Cardiac fibroblast (primary cell): ENCODE data around the gene SH3RF3.

ENCODE experiments used
- DNase-seq, 2 donors: peaks; one replicate each; pipeline versions ENCODE4 v3.0.0 to v3.0.0-alpha.2; 2010; ENCODE audit warnings: low read depth in 2 of 2
- H3K4me3 ChIP-seq, 2 donors: replicated peaks in 1 of 2; 1 replicate in 1 of 2; 2 replicates in 1 of 2; pipeline ENCODE4 v1.5.1; 2011; ENCODE audit warnings: low read depth in 2 of 2, low read length in 2 of 2, mild to moderate bottlenecking in 2 of 2, moderate library complexity in 1 of 2
- TF ChIP-seq, protein P1 (sequence below): IDR thresholded peaks from one replicate; pipeline ENCODE4 v1.5.1; 2011; ENCODE audit warnings: low read depth, mild to moderate bottlenecking, low read length, inconsistent platforms

Gene SH3RF3

DNA sequence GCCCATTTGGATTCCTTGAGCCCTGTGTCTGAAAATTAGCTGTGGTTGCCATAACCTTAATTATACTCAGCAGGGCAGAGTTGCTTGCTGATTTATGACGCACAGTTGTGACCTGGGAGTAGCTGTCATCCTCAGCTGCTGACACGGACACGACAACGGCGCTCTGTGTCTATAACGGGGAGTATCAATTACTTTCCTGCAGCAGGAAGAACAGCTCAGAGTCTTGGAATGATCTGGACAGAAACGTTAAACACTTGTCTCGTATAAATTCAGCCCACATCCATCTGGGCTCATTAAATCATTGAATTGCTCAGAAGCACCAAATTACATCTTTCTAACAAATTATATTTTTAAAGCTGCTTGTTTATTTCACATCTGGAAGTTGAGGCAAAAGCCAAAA is 368.5 kb downstream of the SH3RF3 start:
- peak; percentile 21 to 39 for DNase-seq
- no peak overlapping the region for H3K4me3 ChIP-seq
- TF ChIP-seq, protein P1, sequence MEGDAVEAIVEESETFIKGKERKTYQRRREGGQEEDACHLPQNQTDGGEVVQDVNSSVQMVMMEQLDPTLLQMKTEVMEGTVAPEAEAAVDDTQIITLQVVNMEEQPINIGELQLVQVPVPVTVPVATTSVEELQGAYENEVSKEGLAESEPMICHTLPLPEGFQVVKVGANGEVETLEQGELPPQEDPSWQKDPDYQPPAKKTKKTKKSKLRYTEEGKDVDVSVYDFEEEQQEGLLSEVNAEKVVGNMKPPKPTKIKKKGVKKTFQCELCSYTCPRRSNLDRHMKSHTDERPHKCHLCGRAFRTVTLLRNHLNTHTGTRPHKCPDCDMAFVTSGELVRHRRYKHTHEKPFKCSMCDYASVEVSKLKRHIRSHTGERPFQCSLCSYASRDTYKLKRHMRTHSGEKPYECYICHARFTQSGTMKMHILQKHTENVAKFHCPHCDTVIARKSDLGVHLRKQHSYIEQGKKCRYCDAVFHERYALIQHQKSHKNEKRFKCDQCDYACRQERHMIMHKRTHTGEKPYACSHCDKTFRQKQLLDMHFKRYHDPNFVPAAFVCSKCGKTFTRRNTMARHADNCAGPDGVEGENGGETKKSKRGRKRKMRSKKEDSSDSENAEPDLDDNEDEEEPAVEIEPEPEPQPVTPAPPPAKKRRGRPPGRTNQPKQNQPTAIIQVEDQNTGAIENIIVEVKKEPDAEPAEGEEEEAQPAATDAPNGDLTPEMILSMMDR = no peak

DNA sequence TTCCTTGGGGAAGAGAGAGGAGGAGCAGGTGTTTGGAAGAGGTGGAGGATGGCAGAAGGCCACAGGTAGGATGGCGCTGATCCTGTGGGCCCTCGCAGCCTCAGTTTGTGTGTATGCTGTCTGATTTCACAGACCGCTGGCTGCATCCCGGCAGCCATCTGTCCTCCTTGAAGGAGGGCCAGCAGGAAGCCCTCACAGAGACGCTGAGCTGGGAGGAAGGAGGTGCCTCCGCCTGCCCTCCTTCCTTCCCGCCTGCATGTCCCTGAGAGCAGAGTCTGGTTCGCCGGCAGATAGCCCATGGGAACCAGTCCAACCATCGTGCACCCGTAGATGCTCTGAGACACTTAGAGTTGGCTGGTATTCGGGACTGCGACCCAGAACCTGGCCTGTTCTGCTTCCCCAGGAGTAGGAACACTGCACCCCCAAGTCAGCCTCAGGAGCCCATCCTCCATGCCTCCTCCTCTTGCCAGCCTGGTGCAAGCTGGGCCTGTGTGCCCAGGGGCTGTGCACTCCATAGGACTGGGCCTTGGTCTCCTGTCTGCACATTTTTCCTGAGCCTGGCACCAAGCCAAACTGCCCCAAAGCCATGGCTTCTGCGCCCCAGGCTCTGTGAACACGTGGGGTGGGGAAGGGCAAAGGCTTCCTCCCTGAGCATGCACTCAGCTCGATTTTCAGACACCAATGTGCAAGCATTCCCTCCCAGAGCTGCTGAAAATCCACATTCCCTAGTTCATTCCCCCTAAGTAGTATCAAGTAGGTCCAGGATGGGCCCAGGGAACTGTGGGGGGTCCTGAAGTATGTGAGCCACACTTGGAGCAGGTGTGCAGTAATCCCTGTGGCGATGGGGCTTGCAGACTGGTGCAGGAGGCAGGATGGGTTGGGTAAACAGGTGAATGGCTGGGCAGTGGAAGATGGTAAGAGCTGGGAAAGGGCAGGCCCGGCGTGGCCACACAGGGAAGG is 369.2 kb downstream of the SH3RF3 start:
- H3K4me3 ChIP-seq = no peak overlapping the region
- peak in 1 of 2 donors; percentile 16 for DNase-seq
- TF ChIP-seq, protein P1 = no peak

DNA sequence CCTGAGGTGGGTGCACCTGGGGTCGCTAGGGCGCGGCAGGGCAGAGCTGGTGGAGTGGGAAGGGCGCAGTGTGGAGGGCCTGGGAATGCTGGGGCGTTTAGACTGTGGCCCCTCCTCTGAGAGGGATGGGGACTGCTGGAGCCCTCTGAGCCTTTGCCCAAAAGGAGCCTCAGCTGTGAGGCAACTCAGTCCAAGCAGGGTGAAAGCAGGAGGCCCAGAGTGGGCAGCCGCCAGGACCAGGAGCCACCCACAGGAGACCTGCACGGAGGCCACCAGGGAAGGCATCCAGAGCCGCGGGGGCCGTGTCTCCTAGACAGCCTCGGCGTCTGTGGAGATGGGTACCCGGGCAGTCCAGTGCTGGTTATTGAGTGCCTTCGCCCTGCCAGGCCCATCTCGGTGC is 369.9 kb downstream of the SH3RF3 start:
- no peak for DNase-seq
- TF ChIP-seq, protein P1 = no peak

DNA sequence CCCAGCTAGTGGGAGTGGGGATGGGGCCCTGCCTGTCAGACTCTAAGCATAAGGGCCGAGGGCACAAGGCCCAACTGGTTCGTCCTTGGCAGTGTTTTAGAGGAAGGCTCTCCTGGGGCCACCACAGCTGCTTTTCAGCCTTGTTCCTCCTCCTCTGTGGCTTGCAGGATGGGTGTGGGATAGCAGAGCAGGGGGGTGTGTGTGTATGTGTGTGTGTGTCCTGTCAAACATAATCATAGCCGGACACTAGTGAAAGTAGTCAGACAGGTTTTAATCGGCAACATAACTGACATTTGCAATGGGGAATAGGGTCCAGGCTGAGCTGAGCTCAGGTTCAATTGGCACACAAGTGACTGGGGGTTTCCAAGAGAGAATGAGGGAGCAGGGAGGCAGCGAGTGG is 370.6 kb downstream of the SH3RF3 start:
- DNase-seq = no peak
- TF ChIP-seq, protein P1 = no peak

More for the DNA sequence above, 369.9 kb downstream of the SH3RF3 start:
- no peak overlapping the region for H3K4me3 ChIP-seq

DNA sequence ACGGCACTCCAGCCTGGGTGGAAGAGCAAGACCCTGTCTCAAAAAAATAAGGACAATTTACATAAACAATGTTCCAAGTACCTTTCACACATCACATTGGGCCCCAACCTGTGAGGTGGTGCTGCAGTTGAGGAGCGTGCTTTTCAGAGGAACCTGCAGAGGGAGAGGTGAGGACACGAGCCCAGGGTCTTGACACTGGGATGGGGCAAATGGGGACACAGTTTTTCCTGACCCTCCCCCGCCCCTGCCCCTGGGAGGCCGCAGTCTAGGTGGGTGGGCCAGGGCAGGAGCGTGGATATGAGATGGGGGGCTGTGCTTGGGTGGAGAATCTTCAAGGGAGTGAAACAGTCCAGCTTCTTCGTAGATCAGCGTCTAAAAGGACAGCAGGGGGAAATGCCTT is 371.9 kb downstream of the SH3RF3 start:
- TF ChIP-seq, protein P1 = no peak
- H3K4me3 ChIP-seq = no peak overlapping the region
- no peak for DNase-seq

More for the DNA sequence above, 370.6 kb downstream of the SH3RF3 start:
- H3K4me3 ChIP-seq = no peak overlapping the region

DNA sequence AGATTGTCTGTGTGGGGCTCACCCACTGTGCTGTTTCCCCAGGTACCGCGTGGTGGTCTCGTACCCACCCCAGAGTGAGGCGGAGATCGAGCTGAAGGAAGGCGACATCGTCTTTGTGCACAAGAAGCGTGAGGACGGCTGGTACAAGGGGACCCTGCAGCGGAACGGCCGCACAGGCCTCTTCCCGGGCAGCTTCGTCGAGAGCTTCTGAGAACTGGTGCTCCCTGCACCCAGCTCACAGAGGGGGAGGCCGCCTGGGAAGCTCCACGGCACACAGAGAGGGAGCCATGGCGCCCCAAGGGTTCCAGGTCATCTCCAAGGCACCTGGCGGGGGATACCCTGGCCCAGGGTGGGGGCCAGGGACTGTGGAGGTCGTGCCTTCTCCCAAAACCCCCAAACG is 372.5 kb downstream of the SH3RF3 start:
- no peak for DNase-seq
- no peak overlapping the region for H3K4me3 ChIP-seq
- TF ChIP-seq, protein P1 = no peak
